Right ventricle myocardium superior (tissue), 1 donor: ENCODE data around the gene OR10S1. TPM values are rescaled to one million over a fixed set of nuclear protein-coding genes. Genes with fewer than 3 reads are reported as not detected.
"Not testable (repeated sequence)": the region's sequence is repeated elsewhere in the genome, so short reads cannot be mapped to it uniquely, and the experiment has no call there.

Source experiments
- ATAC-seq: fragments of 200-7000 bp; cut with Tn5 transposase; one replicate; pipeline ENCODE4 v1.9.1; 2020; ENCODE audit warnings: mild to moderate bottlenecking; ENCODE audit not compliant: poor library complexity
- DNase-seq: peaks from one replicate; pipeline ENCODE4 v3.0.0-alpha.2; 2020
- intact Hi-C: fragments of 100-400 bp; cut with DNase I; formaldehyde crosslinking; loops from one replicate; pipeline ENCODE4 v1.11.2; 2022
- long read RNA-seq: library from polyadenylated mRNA; unstranded; transcript quantifications from one replicate; pipeline ENCODE4 v2.0.0, GENCODE V29; 2021
- total RNA-seq: library from RNA; stranded (reverse); fragmentation: NEBNext Ultra II Directional; extraction: Animal tissue kit (Norgen Biotek cat#: 25700); gene quantifications from one replicate; pipeline ENCODE4 v1.2.1, GENCODE V29; 2021
- donor health status: DM: no; HTN: yes; CAD: no; lungs with severe emphysema.

OR10S1 gene, protein sequence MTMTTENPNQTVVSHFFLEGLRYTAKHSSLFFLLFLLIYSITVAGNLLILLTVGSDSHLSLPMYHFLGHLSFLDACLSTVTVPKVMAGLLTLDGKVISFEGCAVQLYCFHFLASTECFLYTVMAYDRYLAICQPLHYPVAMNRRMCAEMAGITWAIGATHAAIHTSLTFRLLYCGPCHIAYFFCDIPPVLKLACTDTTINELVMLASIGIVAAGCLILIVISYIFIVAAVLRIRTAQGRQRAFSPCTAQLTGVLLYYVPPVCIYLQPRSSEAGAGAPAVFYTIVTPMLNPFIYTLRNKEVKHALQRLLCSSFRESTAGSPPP
- total RNA-seq, result not detected
- long read RNA-seq, result 0 reads

DNA sequence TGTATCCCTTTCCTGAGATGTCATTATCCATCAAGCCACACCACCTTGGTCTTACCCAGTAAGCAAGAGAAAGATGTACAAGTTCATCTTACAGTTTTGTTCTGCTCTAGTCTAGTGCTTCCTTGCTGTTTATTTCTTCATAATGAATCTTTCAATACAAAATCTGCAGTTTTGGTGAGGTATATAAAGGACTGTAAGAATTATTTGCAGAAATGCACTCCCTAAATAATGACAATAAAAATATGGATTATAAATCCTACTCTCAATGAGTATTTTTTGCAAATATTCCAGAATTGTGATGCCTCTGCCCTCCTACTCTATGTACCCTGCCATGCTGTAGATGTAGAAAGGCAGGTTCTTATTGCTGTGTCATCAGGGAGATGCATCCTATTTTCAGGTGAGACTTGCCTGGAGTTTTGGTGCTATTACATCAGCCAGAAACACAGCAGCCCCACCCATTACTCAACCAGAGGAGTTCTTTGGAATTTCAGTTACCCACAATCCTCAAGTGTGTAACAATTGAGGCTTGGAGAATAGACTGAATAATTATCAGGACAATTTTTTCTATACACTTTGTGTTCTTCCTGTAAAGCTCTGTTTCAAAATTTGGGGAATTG, at the start of gene OR10S1:
OR10S1 (minus strand) TSS at position 51 of the 617 bp plus-strand sequence. CDS start 117 bp downstream, outside the sequence.
- intact Hi-C loops, result no loop called here
- DNase-seq (no peak), ATAC-seq (no peak)

DNA sequence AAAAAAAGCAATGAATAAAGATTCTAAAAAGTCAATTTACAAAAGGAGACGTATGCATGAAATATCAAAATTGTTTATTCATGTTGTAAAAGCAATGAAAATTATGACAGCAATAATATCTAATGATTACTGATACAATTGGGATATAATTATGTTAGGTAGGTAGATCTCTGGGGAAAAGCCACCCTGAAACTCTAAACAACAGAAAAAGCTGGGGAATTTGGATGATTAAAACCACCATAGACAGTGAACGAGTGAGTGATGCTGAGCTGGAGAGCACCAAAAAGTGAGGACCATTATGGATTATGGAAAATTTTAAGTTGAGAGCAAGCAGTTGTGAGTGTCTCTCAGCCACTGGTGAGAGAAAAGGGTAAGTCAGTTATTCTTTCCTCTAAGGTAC, 48.9 kb upstream of the OR10S1 start, which contains the start of gene OR10G8:
OR10G8 (plus strand) TSS at position 301 of the 400 bp plus-strand sequence. CDS start 2,825 bp downstream, outside the sequence.
- intact Hi-C loops, result no loop called here
- ATAC-seq, result no peak
- no peak for DNase-seq

DNA sequence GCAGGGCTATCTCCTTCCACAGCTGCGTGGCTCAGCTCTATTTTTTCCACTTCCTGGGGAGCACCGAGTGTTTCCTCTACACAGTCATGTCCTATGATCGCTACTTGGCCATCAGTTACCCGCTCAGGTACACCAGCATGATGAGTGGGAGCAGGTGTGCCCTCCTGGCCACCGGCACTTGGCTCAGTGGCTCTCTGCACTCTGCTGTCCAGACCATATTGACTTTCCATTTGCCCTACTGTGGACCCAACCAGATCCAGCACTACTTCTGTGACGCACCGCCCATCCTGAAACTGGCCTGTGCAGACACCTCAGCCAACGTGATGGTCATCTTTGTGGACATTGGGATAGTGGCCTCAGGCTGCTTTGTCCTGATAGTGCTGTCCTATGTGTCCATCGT, 38.3 kb upstream of the OR10S1 start:
- intact Hi-C loops, result not testable (repeated sequence)

DNA sequence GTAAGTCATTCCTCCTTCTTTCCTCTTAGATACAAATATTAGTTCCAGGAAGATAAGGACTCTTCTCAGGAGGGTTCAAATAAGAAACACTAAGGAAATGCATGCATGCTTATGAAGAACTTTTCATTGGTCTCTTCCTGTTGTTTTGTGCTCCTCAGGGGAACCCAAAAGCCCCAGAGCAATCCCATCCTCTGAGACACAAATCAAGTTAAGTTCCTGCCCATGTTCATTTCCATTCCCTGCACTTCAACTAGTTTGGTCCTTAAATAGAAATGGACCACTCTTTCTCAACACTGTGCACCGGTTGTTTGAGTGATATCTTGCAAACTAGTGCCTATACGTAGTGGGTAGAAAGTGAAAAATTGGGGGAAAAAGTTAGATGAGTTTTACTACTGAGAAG, 35.1 kb upstream of the OR10S1 start, which contains the start of gene OR10G4:
OR10G4 (plus strand) TSS at position 301 of the 400 bp plus-strand sequence. CDS start 2,578 bp downstream, outside the sequence.
- intact Hi-C loops, result no loop called here
- DNase-seq, result no peak
- no peak for ATAC-seq

More for the DNA sequence above, 38.3 kb upstream of the OR10S1 start:
- DNase-seq, ATAC-seq: not testable (repeated sequence)

DNA sequence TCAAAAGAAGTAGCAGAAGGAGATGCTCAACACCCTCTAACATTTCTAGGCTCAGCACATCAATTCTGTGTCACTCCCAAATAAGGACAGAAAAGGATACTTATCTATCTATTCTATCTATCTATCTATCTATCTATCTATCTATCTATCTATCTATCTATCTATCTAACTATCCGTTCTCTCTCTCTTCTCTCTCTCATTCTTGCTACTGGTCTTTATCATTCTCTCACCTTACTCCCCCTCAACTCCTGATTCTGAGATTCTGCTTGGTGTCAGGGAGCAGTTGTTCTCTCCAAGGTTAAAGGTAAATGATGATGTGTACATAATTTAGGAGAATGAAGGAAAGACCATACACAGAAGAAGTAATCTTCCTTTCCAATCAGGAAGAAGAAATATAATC, 17.5 kb upstream of the OR10S1 start, which contains the start of gene OR10G6:
OR10G6 (minus strand) TSS at position 43 of the 400 bp plus-strand sequence; CDS start at position 43, 0 bp downstream.
- intact Hi-C loops, result no loop called here
- DNase-seq, result no peak
- ATAC-seq, result no peak

DNA sequence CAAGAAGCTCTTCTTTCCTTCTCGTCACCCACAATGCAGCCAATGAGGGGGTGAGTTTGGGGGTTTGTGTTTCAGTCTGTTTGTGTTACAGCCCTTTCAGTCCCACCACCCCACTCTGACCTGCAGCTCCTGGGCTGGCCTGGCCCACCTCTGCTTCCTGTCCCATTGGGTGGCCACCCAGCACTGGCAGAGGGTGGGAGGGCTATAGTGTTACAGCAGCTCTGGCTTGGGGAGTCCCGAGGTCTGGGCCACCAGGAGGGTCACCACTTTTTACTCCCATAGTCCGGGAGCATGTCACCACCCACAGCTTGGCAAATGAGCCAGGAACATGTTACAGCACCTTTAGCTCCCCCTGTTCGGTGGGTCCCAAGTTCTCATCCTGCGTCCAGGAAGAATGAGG, 1.7 kb upstream of the OR10S1 start:
- intact Hi-C loops, result no loop called here
- no peak for DNase-seq
- ATAC-seq, result no peak

DNA sequence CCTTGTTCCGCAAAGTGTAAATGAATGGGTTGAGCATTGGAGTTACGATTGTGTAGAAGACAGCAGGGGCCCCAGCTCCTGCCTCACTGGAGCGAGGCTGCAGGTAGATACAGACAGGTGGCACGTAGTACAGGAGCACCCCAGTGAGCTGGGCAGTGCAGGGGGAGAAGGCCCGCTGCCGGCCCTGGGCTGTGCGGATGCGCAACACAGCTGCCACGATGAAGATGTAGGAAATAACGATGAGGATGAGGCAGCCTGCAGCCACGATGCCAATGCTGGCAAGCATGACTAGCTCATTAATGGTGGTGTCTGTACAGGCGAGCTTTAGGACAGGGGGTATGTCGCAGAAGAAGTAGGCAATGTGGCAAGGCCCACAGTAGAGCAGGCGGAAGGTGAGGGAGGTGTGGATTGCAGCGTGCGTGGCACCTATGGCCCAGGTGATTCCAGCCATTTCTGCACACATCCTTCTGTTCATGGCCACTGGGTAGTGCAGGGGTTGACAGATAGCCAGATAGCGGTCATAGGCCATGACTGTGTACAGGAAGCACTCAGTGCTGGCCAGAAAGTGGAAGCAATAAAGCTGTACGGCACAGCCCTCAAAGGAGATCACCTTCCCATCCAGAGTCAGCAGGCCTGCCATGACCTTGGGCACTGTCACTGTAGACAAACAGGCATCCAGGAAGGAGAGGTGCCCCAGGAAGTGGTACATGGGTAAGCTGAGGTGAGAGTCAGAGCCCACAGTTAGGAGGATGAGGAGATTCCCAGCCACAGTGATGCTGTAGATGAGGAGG, 616 bp downstream of the OR10S1 start:
- intact Hi-C loops, result no loop called here
- no peak for ATAC-seq
- no peak for DNase-seq

DNA sequence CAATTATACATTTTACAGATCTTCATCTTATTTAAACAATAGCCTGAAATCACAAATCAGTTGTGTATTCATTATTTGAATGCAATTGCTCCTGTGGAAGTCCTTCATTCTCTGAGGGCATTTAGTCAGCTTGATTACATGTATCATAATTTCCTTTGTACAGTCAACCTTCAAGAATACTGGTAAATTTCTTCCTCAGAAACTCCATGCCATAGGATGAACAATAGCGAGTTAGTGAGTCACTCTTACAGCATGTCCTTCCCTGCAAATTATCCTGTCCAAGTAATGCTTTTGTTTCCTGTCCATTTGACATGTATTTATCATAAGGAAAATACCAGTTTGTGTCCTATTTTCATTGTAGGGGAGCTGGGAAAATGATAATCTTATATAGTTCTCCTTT, 3.8 kb downstream of the OR10S1 start:
- intact Hi-C loops, result no loop called here
- no peak for ATAC-seq

DNA sequence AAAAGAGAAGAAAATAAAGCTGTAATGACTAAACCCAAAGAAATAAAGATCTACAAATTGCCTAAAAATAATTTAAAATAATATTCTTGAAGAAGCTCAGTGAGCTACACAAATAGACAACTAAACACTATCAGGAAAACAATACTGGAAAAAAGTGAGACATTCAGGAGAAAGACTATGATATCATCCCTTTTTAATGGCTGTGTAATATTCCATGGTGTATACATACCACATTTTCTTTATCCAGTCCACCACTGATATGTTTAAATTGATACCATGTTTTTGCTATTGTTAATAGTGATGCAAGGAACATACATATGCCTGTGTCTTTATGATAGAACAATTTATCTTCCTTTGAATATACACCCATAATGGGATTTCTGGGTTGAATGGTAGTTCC, 20.8 kb downstream of the OR10S1 start:
- intact Hi-C loops, result no loop called here
- DNase-seq, result no peak
- no peak for ATAC-seq

More for the DNA sequence above, 3.8 kb downstream of the OR10S1 start:
- DNase-seq, result no peak

DNA sequence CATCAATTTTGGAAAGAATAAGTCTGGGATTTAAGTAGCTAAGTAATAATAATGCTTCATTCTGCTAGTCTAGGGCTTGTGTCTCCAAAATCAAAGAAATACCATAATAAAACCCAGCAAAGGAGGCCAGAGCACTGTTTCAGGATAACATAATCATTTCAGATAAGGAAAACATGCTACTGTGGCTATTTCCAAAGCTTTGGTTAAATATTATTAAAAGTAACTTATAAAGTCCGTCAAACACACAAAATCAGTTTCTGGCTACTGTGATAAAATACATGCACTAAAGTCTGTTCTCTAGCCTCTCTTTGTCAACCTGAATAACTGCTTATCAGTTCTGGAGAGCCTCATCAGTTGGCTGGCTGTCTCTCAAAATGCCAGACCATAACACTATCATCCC, 32.4 kb downstream of the OR10S1 start:
- ATAC-seq (no peak), DNase-seq (no peak)
- intact Hi-C loops, result no loop called here

DNA sequence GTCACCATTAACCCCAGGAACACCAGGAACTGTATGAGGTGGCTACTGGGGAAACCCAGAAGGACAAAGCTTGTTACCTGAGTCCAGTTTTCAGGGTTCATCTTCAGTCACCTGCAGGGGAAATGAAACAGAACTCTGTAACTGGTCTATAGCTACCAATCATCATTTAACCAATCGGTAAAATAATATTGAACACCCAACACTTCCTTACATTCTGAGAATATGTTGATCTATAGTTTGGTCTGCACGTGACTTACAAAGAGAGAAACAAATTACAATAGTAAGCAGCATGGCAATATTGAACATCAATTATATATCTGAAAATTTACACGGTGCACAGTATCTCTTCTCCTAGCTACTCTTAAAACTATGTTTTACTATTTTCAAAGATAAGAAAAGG, 33.8 kb downstream of the OR10S1 start, which contains the start of gene OR6T1:
OR6T1 (minus strand) TSS at position 101 of the 400 bp plus-strand sequence; CDS start at position 101, 0 bp downstream.
- DNase-seq (no peak), ATAC-seq (no peak)
- intact Hi-C loops, result no loop called here

DNA sequence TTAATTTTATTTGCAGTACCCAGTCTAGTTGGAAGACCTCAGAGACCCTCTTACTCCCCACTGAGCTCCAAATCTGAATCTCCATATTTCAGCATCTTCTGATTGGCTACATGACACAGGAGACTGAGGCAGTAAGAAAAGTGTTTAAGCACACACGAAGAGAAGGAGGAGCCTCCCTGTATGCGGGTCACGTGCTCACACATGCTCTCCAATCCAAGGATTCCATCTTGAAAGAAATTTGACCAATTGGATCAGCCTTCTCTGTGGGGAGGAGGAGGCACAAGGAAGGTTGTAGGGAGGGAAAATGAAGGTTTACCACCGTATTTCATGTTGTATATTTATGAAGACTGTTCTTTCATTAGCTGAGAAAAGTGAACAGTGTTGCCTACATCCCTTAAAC, 35.2 kb downstream of the OR10S1 start:
- intact Hi-C loops, result no loop called here
- DNase-seq, result no peak
- no peak for ATAC-seq

DNA sequence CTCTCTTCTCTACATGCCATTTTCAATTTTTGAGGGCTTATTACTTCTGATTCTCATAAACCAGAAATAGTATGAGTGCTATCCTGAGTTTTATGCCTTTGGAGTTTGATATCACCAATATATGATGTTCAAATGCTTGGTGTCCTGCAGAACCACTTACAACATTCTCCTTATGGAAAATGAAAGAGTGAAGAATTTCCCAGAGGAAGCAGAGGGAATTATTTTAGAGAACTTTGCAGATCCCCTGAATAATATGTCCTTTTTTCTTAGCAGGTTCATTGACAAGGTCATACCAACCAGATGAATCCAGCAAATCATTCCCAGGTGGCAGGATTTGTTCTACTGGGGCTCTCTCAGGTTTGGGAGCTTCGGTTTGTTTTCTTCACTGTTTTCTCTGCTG, 38.3 kb downstream of the OR10S1 start, which contains the start of gene OR4D5:
OR4D5 (plus strand) TSS at position 301 of the 400 bp plus-strand sequence; CDS start at position 301, 0 bp downstream.
- DNase-seq (no peak), ATAC-seq (no peak)
- intact Hi-C loops, result no loop called here

Other genes starting within 250 kb of the OR10S1 start
- gene ZNF202, start 236.1 kb downstream of the OR10S1 start, total RNA-seq, result 4.4 TPM
- gene OR6X1, start 223.3 kb downstream of the OR10S1 start, total RNA-seq, result not detected
- gene OR6M1, start 171.4 kb downstream of the OR10S1 start, total RNA-seq, result not detected
- not detected for gene TMEM225, start 92.1 kb downstream of the OR10S1 start, total RNA-seq
- not detected for gene OR8D4, start 75.6 kb downstream of the OR10S1 start, total RNA-seq
- not detected for gene OR4D5, start 38.2 kb downstream of the OR10S1 start, total RNA-seq
- gene OR6T1, start 33.9 kb downstream of the OR10S1 start, total RNA-seq, result not detected
- gene OR10G6, start 17.4 kb upstream of the OR10S1 start, total RNA-seq, result not detected
- gene OR10G4, start 35.2 kb upstream of the OR10S1 start, total RNA-seq, result not detected
- gene OR10G9, start 45.2 kb upstream of the OR10S1 start, total RNA-seq, result not detected
- gene OR10G8, start 49.0 kb upstream of the OR10S1 start, total RNA-seq, result not detected
- gene OR10G7, start 63.5 kb upstream of the OR10S1 start, total RNA-seq, result not detected
- gene VWA5A, start 137.7 kb upstream of the OR10S1 start, total RNA-seq, result 3.5 TPM
- not detected for gene OR10D3, start 205.6 kb upstream of the OR10S1 start, total RNA-seq